GM21723 (cell line): ENCODE results near the gene STRN3.

Experiments
- ATAC-seq: cut with Tn5 transposase; IDR thresholded peaks from one replicate; pipeline ENCODE4 v1.9.1; 2021; ENCODE audit warnings: mild to moderate bottlenecking, moderate library complexity; ENCODE audit not compliant: unreplicated experiment

STRN3 gene

GRCh38 chr14:31038521-31039166, 12.5 kb upstream of the STRN3 start:
- no peak for ATAC-seq

- no peak for ATAC-seq
Measured at GRCh38 chr14:31037709-31038221, 11.6 kb upstream of the STRN3 start.

GRCh38 chr14:31036552-31036951, 10.4 kb upstream of the STRN3 start:
- ATAC-seq, result no peak

- ATAC-seq, result no peak
Measured at GRCh38 chr14:31030469-31030868, 4.3 kb upstream of the STRN3 start.

- ATAC-seq, result no peak
Measured at GRCh38 chr14:31029016-31029970, 3.1 kb upstream of the STRN3 start.

- no peak for ATAC-seq
Measured at GRCh38 chr14:31027847-31028246, 1.7 kb upstream of the STRN3 start.

- ATAC-seq, result peak; percentile 92
Measured at GRCh38 chr14:31026450-31027235, 464 bp upstream of the STRN3 start.

GRCh38 chr14:31025367-31026076, 657 bp downstream of the STRN3 start, which contains the start of gene AP4S1:
Gene AP4S1, plus strand, starts transcription at chr14:31025649. Its CDS starts 40,548 bp downstream, at chr14:31066197.
- peak; percentile 30 for ATAC-seq

GRCh38 chr14:31024577-31025366, 1.4 kb downstream of the STRN3 start:
- ATAC-seq, result no peak

GRCh38 chr14:31024010-31024480, 2.1 kb downstream of the STRN3 start:
- no peak for ATAC-seq

- no peak for ATAC-seq
Measured at GRCh38 chr14:31022386-31022785, 3.8 kb downstream of the STRN3 start.

GRCh38 chr14:31021576-31021949, 4.6 kb downstream of the STRN3 start:
- ATAC-seq, result no peak

GRCh38 chr14:31020834-31021575, 5.2 kb downstream of the STRN3 start:
- no peak for ATAC-seq

- no peak for ATAC-seq
Measured at GRCh38 chr14:31018057-31018645, 8.0 kb downstream of the STRN3 start.

- no peak for ATAC-seq
Measured at GRCh38 chr14:31013841-31014240, 12.3 kb downstream of the STRN3 start.

GRCh38 chr14:31010935-31011334, 15.2 kb downstream of the STRN3 start:
- ATAC-seq, result no peak

GRCh38 chr14:31009836-31010574, 16.2 kb downstream of the STRN3 start:
- no peak for ATAC-seq

- ATAC-seq, result no peak
Measured at GRCh38 chr14:31006703-31007102, 19.5 kb downstream of the STRN3 start.
